ENCODE results near the gene NBEAL2. TPM values are rescaled to one million over a fixed set of nuclear protein-coding genes. Genes with fewer than 3 reads are reported as not detected.
A peak's percentile ranks its signal among the peaks of the same experiment; 100 is the strongest.

The NBEAL2 gene
- polyA plus RNA-seq, 3 donors: 10.4 to 622 (median 17.3) TPM

DNA sequence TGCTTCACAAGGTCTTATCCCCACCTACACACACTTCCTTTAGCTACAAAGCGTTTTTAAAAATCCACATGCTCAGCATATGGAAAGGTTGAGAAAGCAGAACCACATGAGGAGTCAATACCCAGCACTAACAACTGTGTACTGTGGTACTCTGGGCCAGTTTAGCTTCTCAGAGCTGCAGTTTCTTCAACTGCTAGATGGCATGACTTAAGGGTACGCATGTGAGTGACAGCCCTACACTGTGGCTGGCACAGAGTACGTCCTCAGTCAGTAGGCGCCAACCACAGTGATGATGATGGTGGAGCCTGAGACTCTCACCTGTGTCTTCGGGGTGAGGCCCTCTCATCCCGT is 20.3 kb upstream of the NBEAL2 start:
- Histone ChIP-seq H3K4me3 (replicated peaks in 1 of 3; ENCODE audit: low read depth in 2 of 3, low read length in 3 of 3) (no peak overlapping the region), H3K27me3 (ENCODE audit: control insufficient read depth in 2 of 2, insufficient read depth in 2 of 2, low read length in 2 of 2) (no peaks in the 10 kb centered on the region), H3K27ac (ENCODE audit: low read depth in 1 of 2, low read length in 2 of 2) (peak overlapping the region in 1 of 2 donors; percentile 73), H3K9me3 (replicated peaks in 1 of 2; ENCODE audit: control insufficient read depth in 1 of 2, insufficient read depth in 1 of 2, low read length in 2 of 2) (no peaks in the 10 kb centered on the region), H3K79me2 (ENCODE audit: insufficient read depth, low read length) (peaks cover 96% of the 10 kb centered on the region), H4K20me1 (ENCODE audit: insufficient read depth, low read length) (peaks cover 85% of the 10 kb centered on the region), H3K4me1 (ENCODE audit: control insufficient read depth in 1 of 2, insufficient read depth in 2 of 2, low read length in 2 of 2) (peaks cover 63 to 72% of the 10 kb centered on the region in 2 donors), H2AFZ (ENCODE audit: insufficient read depth, low read depth, low read length, poor library complexity, severe bottlenecking) (no peak overlapping the region), H3K9ac (ENCODE audit: insufficient read depth, low read length, poor library complexity, severe bottlenecking) (no peak overlapping the region), H3K36me3 (replicated peaks in 1 of 2; ENCODE audit: control insufficient read depth in 1 of 2, insufficient read depth in 2 of 2, low read length in 2 of 2) (peaks cover 0 to 4% of the 10 kb centered on the region in 2 donors), H3K4me2 (replicated peaks; ENCODE audit: extremely low read depth, low read length, poor library complexity, severe bottlenecking) (no peak overlapping the region)
- Mint-ChIP-seq H3K4me1 (peaks cover 84% of the 10 kb centered on the region), H3K27me3 (ENCODE audit: low read depth in 3 of 3) (peaks cover 0 to 2% (median 1%) of the 10 kb centered on the region in 3 donors), H3K4me3 (peak overlapping the region in 1 of 2 donors; percentile 51), H3K36me3 (peaks cover 23 to 43% of the 10 kb centered on the region in 2 donors), H3K27ac (peak overlapping the region in 4 of 7 donors; percentile 20 to 92 (median 62)), H3K9me3 (peaks cover 0 to 3% (median 0%) of the 10 kb centered on the region in 7 donors)
- DNase-seq: no peak
- 54% methylated on average over 3 of the region's 6 CpGs for WGBS (ENCODE audit: insufficient coverage)
- TF ChIP-seq CTCF (IDR thresholded peaks at IDR 0.05): no peak
- intact Hi-C loops (cut with micrococcal nuclease): loop anchor here in 1 of 2 donors (10.0 kb wide), 1 partner anchor 554 kb away; the partner anchor contains the start of genes CCR5AS and CCRL2

GRCh38 chr3:46960081-46960701 is 19.3 kb upstream of the NBEAL2 start:
- peaks cover 59 to 71% of the 10 kb centered on the region in 2 donors for H3K4me1 ChIP-seq (ENCODE audit: control insufficient read depth in 1 of 2, insufficient read depth in 2 of 2, low read length in 2 of 2)
- DNase-seq: peak in 2 of 3 donors; percentile 77 to 86
- WGBS (ENCODE audit: insufficient coverage): 63% methylated on average over 4 of the region's 4 CpGs
- H3K9me3 Mint-ChIP-seq: peaks cover 0 to 3% (median 0%) of the 10 kb centered on the region in 7 donors
- peak overlapping the region in 1 of 2 donors; percentile 41 for H3K4me3 Mint-ChIP-seq
- peaks cover 82% of the 10 kb centered on the region for H3K4me1 Mint-ChIP-seq
- intact Hi-C loops (cut with micrococcal nuclease): no loop called here
- peaks cover 20 to 43% of the 10 kb centered on the region in 2 donors for H3K36me3 Mint-ChIP-seq
- peaks cover 90% of the 10 kb centered on the region for H3K79me2 ChIP-seq (ENCODE audit: insufficient read depth, low read length)
- no peak overlapping the region for H2AFZ ChIP-seq (ENCODE audit: insufficient read depth, low read depth, low read length, poor library complexity, severe bottlenecking)
- H3K4me2 ChIP-seq (replicated peaks; ENCODE audit: extremely low read depth, low read length, poor library complexity, severe bottlenecking): peak overlapping the region; percentile 18
- H3K9ac ChIP-seq (ENCODE audit: insufficient read depth, low read length, poor library complexity, severe bottlenecking): no peak overlapping the region
- no peak for TF ChIP-seq CTCF (IDR thresholded peaks at IDR 0.05)
- peaks cover 0 to 2% (median 1%) of the 10 kb centered on the region in 3 donors for H3K27me3 Mint-ChIP-seq (ENCODE audit: low read depth in 3 of 3)
- H3K36me3 ChIP-seq (replicated peaks in 1 of 2; ENCODE audit: control insufficient read depth in 1 of 2, insufficient read depth in 2 of 2, low read length in 2 of 2): peaks cover 0 to 4% of the 10 kb centered on the region in 2 donors
- H3K4me3 ChIP-seq (replicated peaks in 1 of 3; ENCODE audit: low read depth in 2 of 3, low read length in 3 of 3): peak overlapping the region in 1 of 3 experiments; percentile 9
- H3K27me3 ChIP-seq (ENCODE audit: control insufficient read depth in 2 of 2, insufficient read depth in 2 of 2, low read length in 2 of 2): no peaks in the 10 kb centered on the region
- no peaks in the 10 kb centered on the region for H3K9me3 ChIP-seq (replicated peaks in 1 of 2; ENCODE audit: control insufficient read depth in 1 of 2, insufficient read depth in 1 of 2, low read length in 2 of 2)
- H4K20me1 ChIP-seq (ENCODE audit: insufficient read depth, low read length): peaks cover 79% of the 10 kb centered on the region
- H3K27ac ChIP-seq (ENCODE audit: low read depth in 1 of 2, low read length in 2 of 2): peak overlapping the region; percentile 14 to 73
- peak overlapping the region; percentile 78 to 92 (median 86) for H3K27ac Mint-ChIP-seq

Measured in CD14-positive monocyte (primary cell).